Stomach (tissue), 4 donors: ENCODE data around the gene FNDC1.

Experiments used
- CTCF ChIP-seq, 7 experiments: fragments of 450-650 bp in 4 of 7; fragments of 200-600 bp in 3 of 7; sonication (generic) in 3 of 7; IDR thresholded peaks; one replicate each; pipeline ENCODE4 v1.5.1; 2016 to 2019; ENCODE audit warnings: antibody characterized with exemption in 7 of 7, control low read depth in 2 of 7, mild to moderate bottlenecking in 1 of 7
- POLR2AphosphoS5 ChIP-seq, 3 donors: sonication (generic); formaldehyde crosslinking; IDR thresholded peaks; one replicate each; pipeline ENCODE4 v1.6.1; 2016; ENCODE audit warnings: antibody characterized with exemption in 3 of 3

- TF ChIP-seq CTCF (IDR thresholded peaks at IDR 0.05) (no peak), POLR2AphosphoS5 (IDR thresholded peaks at IDR 0.05) (no peak)
Observed at GRCh38 chr6:159125951-159126352, 43.2 kb upstream of the FNDC1 start.
